Ishikawa (cell line): ENCODE measurements around the gene PPP1R9B.

Experiments
- CEBPB ChIP-seq: IDR thresholded peaks from 2 replicates; pipeline ENCODE4 v1.6.1; 2012
- CREB1 ChIP-seq: IDR thresholded peaks from 2 replicates; pipeline ENCODE4 v1.6.1; 2012; ENCODE audit warnings: low read depth
- EGR1 ChIP-seq: IDR thresholded peaks from 2 replicates; pipeline ENCODE4 v1.6.1; 2012
- EP300 ChIP-seq: IDR thresholded peaks from 2 replicates; pipeline ENCODE4 v1.6.1; 2012; ENCODE audit warnings: borderline replicate concordance
- FOXM1 ChIP-seq: IDR thresholded peaks from 2 replicates; pipeline ENCODE4 v1.6.1; 2012; ENCODE audit warnings: low read depth, borderline replicate concordance
- MAX ChIP-seq: IDR thresholded peaks from 2 replicates; pipeline ENCODE4 v1.6.1; 2012
- NFIC ChIP-seq: IDR thresholded peaks from 2 replicates; pipeline ENCODE4 v1.6.1; 2012
- RAD21 ChIP-seq: IDR thresholded peaks from 2 replicates; pipeline ENCODE4 v1.6.1; 2012; ENCODE audit warnings: low read depth
- REST ChIP-seq: IDR thresholded peaks from 2 replicates; pipeline ENCODE4 v1.6.1; 2012; ENCODE audit warnings: low read depth, mild to moderate bottlenecking
- TAF1 ChIP-seq: IDR thresholded peaks from 2 replicates; pipeline ENCODE4 v1.6.1; 2012; ENCODE audit warnings: low read depth, mild to moderate bottlenecking
- TCF12 ChIP-seq: IDR thresholded peaks from 2 replicates; pipeline ENCODE4 v1.6.1; 2012; ENCODE audit warnings: low read depth
- TEAD4 ChIP-seq: IDR thresholded peaks from 2 replicates; pipeline ENCODE4 v1.6.1; 2012
- YY1 ChIP-seq: IDR thresholded peaks from 2 replicates; pipeline ENCODE4 v1.6.1; 2012; ENCODE audit warnings: low read depth
- TF ChIP-seq, protein P1 (sequence below): IDR thresholded peaks from 2 replicates; pipeline ENCODE4 v1.6.1; 2012

- no peak for TF ChIP-seq REST
- no peak for TF ChIP-seq CREB1
- no peak for TF ChIP-seq NFIC
- TF ChIP-seq TAF1, result no peak
- TF ChIP-seq EGR1, result no peak
- TF ChIP-seq YY1, result no peak
- no peak for TF ChIP-seq TEAD4
- no peak for TF ChIP-seq FOXM1
- no peak for TF ChIP-seq RAD21
- TF ChIP-seq, protein P1, sequence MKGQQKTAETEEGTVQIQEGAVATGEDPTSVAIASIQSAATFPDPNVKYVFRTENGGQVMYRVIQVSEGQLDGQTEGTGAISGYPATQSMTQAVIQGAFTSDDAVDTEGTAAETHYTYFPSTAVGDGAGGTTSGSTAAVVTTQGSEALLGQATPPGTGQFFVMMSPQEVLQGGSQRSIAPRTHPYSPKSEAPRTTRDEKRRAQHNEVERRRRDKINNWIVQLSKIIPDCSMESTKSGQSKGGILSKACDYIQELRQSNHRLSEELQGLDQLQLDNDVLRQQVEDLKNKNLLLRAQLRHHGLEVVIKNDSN, result no peak
- TF ChIP-seq TCF12, result no peak
- no peak for TF ChIP-seq EP300
- no peak for TF ChIP-seq CEBPB
- no peak for TF ChIP-seq MAX
Measured at GRCh38 chr17:50154604-50155003, 4.1 kb upstream of the PPP1R9B start.
